Measurements from ENCODE around the gene CNIH3.

GRCh38 chr1:224632921-224633321 is 16.8 kb downstream of the CNIH3 start:
- TF ChIP-seq CTCF (IDR thresholded peaks at IDR 0.05; ENCODE audit: low read length) (no peak), EZH2 (IDR thresholded peaks at IDR 0.05; ENCODE audit: borderline replicate concordance, low read length) (no peak)

All from OCI-LY1 (cell line).